HUES64 (cell line): Measurements from ENCODE around the gene FIGNL2. TPM values are rescaled to one million over a fixed set of nuclear protein-coding genes. Genes with fewer than 3 reads are reported as not detected.
A peak's percentile ranks its signal among the peaks of the same experiment; 100 is the strongest.

Source experiments
- H3K27ac ChIP-seq: 2 replicates; pipeline ENCODE4 v1.7.0; 2013; ENCODE audit warnings: low read depth, low read length, inconsistent platforms
- H3K27me3 ChIP-seq: 2 replicates; pipeline ENCODE4 v1.6.1; 2013; ENCODE audit warnings: mild to moderate bottlenecking, low read length; ENCODE audit not compliant: insufficient read depth
- H3K36me3 ChIP-seq: 2 replicates; pipeline ENCODE4 v1.6.1; 2013; ENCODE audit warnings: mild to moderate bottlenecking, low read length; ENCODE audit not compliant: insufficient read depth
- H3K4me1 ChIP-seq: 2 replicates; pipeline ENCODE4 v1.6.1; 2013; ENCODE audit warnings: mild to moderate bottlenecking, low read length, moderate library complexity; ENCODE audit not compliant: insufficient read depth
- H3K4me3 ChIP-seq: 2 replicates; pipeline ENCODE4 v1.5.1; 2013; ENCODE audit warnings: mild to moderate bottlenecking, low read length, moderate library complexity
- H3K9ac ChIP-seq: 2 replicates; pipeline ENCODE4 v1.6.1; 2013; ENCODE audit warnings: mild to moderate bottlenecking, low read depth, low read length
- H3K9me3 ChIP-seq: 2 replicates; pipeline ENCODE4 v1.6.1; 2013; ENCODE audit warnings: low read depth, low read length; ENCODE audit not compliant: insufficient read depth
- WGBS: fragments of 150-250, 120-280 bp; methylation state at CpG from one replicate; pipeline ENCODE4 v1.1.7; 2013; ENCODE audit warnings: missing lambda C conversion rate; 5-methylcytosine and 5-hydroxymethylcytosine counted together
- polyA plus RNA-seq, 2 experiments: library from polyadenylated mRNA; stranded (reverse); fragments of 50-300 nt; gene quantifications; one replicate each; pipeline ENCODE4 v1.2.3, GENCODE V29; 2013

Gene FIGNL2, protein sequence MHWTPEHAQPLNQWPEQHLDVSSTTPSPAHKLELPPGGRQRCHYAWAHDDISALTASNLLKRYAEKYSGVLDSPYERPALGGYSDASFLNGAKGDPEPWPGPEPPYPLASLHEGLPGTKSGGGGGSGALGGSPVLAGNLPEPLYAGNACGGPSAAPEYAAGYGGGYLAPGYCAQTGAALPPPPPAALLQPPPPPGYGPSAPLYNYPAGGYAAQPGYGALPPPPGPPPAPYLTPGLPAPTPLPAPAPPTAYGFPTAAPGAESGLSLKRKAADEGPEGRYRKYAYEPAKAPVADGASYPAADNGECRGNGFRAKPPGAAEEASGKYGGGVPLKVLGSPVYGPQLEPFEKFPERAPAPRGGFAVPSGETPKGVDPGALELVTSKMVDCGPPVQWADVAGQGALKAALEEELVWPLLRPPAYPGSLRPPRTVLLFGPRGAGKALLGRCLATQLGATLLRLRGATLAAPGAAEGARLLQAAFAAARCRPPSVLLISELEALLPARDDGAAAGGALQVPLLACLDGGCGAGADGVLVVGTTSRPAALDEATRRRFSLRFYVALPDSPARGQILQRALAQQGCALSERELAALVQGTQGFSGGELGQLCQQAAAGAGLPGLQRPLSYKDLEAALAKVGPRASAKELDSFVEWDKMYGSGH
- 11.2 TPM for polyA plus RNA-seq (2013, experiment 1 of 2)
- 15.0 TPM for polyA plus RNA-seq (2013, experiment 2 of 2)

DNA sequence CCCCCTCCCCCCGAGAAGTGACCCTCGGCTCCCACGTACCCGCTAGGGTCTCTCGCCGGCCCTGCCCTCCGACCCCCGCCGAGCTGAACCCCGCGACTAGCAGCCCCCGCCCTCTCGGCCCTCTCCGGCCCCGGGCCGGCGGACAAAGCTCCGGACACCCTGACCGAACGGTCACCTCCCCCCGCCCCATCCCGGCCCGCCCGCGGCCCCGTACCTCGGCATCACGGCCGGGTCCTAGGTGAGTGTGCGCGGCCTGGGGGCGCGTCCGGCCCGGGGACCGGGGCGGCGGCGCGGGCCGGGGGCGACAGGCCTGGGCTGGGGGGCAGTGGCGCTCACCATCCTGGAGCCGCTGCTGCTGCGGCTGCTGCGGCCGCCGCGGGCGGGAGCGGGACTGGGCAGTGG is at the start of gene FIGNL2:
TSS of gene FIGNL2 (minus strand) at position 393 of the 402 bp plus-strand sequence. CDS start 26,305 bp downstream, outside the sequence.
- Histone ChIP-seq H3K27me3 (peaks cover 52% of the 10 kb centered on the region), H3K9ac (peak within 1 kb of the TSS; percentile 58)

DNA sequence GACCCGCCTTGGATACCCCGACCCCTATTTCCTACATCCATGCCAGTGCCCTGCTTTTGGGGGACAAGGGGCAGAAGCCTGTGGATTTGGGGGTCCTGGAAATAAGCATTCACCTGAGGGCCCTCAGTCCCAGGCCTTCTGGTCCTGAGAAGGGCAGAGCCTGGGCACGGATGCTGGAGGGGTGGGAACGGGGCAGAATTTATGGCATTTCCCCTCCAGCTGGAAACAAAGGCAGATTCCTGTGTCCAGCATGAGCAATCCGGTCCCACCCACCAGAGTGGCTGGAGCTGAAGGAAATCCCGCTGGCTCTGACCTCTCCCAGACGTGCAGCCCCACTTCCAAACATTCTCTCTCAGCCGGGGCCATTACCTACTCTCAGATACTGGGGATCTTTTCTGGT is 48.7 kb upstream of the FIGNL2 start:
- H3K36me3 ChIP-seq: no peaks in the 10 kb centered on the region
- H3K9ac ChIP-seq: no peak overlapping the region
- H3K27ac ChIP-seq: no peak overlapping the region
- H3K9me3 ChIP-seq: no peaks in the 10 kb centered on the region
- WGBS: 86% methylated on average over 8 of the region's 8 CpGs
- H3K4me1 ChIP-seq: no peaks in the 10 kb centered on the region
- H3K4me3 ChIP-seq: no peak overlapping the region
- no peaks in the 10 kb centered on the region; the same call in 1 of the 2 replicates for H3K27me3 ChIP-seq

More for the DNA sequence above, at the start of gene FIGNL2:
- WGBS: under 1% methylated on average over 46 of the region's 51 CpGs
- Histone ChIP-seq H3K36me3 (peaks cover 4% of the 10 kb centered on the region; the same call in 1 of the 2 replicates), H3K27ac (peak within 1 kb of the TSS; percentile 76), H3K4me3 (peak within 1 kb of the TSS; percentile 85), H3K9me3 (no peaks in the 10 kb centered on the region), H3K4me1 (peaks cover 39% of the 10 kb centered on the region)

DNA sequence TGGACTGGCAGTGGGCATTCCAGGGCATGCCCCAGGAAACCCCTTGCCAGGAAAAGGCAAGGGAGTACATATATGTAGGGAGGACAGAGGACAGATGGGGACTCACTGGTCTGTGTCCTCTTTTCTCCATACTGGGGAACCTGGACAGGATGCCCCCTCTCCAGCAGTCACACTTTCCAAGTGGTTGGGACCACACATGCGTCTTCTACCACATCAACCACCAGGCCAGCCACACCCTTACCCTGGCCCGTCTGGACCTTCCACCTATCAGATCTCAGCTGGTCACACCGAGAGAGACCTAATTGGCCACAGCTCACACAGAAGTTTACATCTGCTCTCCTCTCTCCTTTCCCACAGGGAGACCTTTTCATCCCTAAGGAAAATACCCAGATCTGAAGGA is 47.7 kb upstream of the FIGNL2 start:
- no peaks in the 10 kb centered on the region; the same call in 1 of the 2 replicates for H3K27me3 ChIP-seq
- WGBS: 83% methylated on average over 3 of the region's 3 CpGs

DNA sequence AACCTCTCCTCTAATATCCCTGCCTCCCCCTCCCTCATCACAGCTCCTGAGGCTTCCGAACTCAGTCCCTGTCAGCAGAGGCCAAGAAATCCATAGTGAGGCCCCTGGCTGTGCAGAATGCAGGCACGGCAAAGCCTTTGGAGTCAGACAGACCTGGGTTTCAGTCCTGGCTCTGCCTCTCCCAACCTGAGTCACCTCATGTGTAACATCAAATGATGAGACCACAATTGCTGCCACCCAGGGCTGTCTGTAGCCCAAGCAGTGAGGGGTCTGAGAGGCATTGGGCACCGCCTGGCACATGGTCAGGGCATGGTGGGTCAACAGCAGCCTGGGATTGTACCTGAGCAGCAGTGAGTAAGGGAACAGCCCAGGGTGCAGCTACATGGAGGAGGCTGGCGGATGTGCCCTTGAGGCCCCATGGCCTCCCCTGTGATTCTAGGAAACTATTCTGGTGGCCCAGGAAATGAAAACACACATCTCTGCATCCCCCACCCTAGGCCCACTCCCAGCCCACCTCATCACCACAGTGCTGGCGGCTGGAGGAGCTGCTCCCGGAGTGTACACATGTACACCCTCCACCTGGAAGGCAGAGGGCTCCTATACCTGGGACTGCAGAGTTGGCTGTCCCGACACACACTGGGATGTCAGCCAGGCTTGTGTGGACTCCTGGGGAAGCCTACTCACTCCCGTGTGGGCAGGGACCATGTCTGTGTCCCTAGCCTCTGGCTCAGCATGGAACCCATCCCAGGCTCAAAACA is 47.0 kb upstream of the FIGNL2 start:
- H3K36me3 ChIP-seq: no peaks in the 10 kb centered on the region
- no peaks in the 10 kb centered on the region for H3K4me1 ChIP-seq
- no peaks in the 10 kb centered on the region for H3K9me3 ChIP-seq
- H3K27ac ChIP-seq: no peak overlapping the region
- WGBS: 86% methylated on average over 8 of the region's 8 CpGs
- no peak overlapping the region for H3K4me3 ChIP-seq
- H3K27me3 ChIP-seq: no peaks in the 10 kb centered on the region; the same call in 1 of the 2 replicates
- H3K9ac ChIP-seq: no peak overlapping the region

More for the DNA sequence above, 47.7 kb upstream of the FIGNL2 start:
- no peaks in the 10 kb centered on the region for H3K36me3 ChIP-seq
- H3K9ac ChIP-seq: no peak overlapping the region
- no peaks in the 10 kb centered on the region for H3K4me1 ChIP-seq
- no peak overlapping the region for H3K27ac ChIP-seq
- H3K4me3 ChIP-seq: no peak overlapping the region
- H3K9me3 ChIP-seq: no peaks in the 10 kb centered on the region

DNA sequence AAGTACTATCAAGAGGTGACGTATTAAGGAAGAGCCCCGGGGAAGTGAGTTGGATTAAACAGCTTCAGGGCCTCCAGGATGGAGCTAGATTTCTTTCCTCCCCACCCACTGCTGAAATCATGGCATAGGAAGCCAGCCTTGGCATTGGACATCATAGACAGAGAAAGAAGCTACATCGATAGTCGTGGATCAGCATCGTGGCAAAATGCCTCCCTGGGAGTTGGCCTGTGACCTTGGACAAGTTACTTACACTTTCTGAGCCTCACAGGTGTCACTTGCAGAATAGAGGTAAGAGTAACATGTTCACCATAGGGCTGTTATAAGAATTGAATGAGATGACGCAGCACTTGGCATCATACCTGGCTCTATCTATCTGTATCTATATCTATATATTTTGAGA is 45.3 kb upstream of the FIGNL2 start:
- Histone ChIP-seq H3K27me3 (peaks cover 4% of the 10 kb centered on the region), H3K36me3 (no peaks in the 10 kb centered on the region), H3K9ac (no peak overlapping the region)

DNA sequence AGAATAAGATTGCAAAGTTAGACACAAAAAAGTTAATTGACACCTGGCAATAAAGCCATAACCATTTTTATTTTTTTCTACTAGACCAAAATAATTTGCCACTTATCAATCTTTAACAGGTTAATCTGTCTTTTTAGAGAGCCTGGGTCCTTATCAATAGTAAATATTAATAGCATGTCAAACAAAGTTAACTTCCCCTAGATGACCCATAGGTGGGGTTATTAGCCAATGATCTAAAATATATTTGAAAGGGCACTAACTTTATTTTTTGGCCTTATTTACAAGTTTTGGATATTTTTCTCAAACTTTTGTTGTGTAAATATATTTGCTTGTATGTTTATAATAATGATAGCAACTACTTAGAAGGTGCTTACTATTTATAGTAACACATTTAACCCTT is 43.3 kb upstream of the FIGNL2 start:
- H3K27ac ChIP-seq: no peak overlapping the region
- no peaks in the 10 kb centered on the region for H3K36me3 ChIP-seq
- H3K4me1 ChIP-seq: peaks cover 2% of the 10 kb centered on the region; the same call in 1 of the 2 replicates
- peaks cover 13% of the 10 kb centered on the region for H3K27me3 ChIP-seq
- H3K4me3 ChIP-seq: no peak overlapping the region
- H3K9ac ChIP-seq: no peak overlapping the region
- H3K9me3 ChIP-seq: no peaks in the 10 kb centered on the region

More for the DNA sequence above, 45.3 kb upstream of the FIGNL2 start:
- H3K4me1 ChIP-seq: peaks cover 2% of the 10 kb centered on the region; the same call in 1 of the 2 replicates
- no peak overlapping the region for H3K4me3 ChIP-seq
- H3K27ac ChIP-seq: no peak overlapping the region
- WGBS: 92% methylated on average over 5 of the region's 6 CpGs
- H3K9me3 ChIP-seq: no peaks in the 10 kb centered on the region

DNA sequence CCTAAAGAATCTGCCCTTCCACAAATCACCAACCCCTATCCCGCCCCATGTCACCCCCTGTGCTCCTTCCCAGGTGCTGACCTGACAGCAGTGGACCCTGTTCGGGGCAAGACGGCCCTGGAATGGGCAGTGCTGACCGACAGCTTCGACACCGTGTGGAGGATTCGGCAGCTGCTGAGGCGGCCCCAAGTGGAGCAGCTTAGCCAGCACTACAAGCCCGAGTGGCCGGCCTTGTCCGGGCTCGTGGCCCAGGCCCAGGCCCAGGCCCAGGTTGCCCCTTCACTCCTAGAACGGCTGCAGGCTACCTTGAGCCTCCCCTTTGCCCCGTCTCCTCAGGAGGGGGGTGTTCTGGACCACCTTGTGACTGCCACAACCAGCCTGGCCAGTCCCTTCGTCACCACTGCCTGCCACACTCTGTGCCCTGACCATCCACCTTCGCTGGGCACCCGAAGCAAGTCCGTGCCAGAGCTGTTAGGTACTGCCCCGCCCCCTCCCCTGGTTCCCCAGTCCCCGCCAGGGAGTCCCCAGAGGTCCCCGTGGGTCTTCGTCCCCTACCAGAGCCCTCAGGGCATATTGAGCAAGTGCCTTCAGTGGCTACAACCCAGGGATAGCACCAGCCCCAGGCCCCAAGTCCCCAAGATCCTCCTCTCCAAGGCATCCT is 42.1 kb upstream of the FIGNL2 start:
- Histone ChIP-seq H3K36me3 (no peaks in the 10 kb centered on the region), H3K9ac (no peak overlapping the region), H3K9me3 (no peaks in the 10 kb centered on the region), H3K27ac (no peak overlapping the region), H3K4me3 (no peak overlapping the region), H3K27me3 (peaks cover 13% of the 10 kb centered on the region), H3K4me1 (peaks cover 2% of the 10 kb centered on the region; the same call in 1 of the 2 replicates)
- WGBS: 88% methylated on average over 22 of the region's 22 CpGs

DNA sequence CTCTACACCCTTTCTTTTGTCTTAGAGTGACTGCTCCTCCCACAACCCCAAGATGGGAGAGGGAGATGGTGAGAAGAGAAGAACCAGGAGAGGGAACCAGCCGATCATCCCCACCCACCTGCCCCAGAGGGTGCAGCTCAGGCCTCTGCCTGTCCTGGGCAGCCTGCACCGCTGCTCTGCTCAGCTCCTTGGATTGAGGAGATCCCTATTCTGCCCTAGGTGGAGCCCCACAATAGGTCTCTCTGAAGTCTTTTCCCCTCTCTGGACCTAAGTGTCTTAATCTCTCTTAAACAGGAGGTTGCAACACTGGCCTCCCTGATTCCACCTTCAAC is 41.6 kb upstream of the FIGNL2 start:
- no peak overlapping the region for H3K9ac ChIP-seq
- WGBS: 91% methylated on average over 1 of the region's 2 CpGs
- no peak overlapping the region for H3K4me3 ChIP-seq
- H3K9me3 ChIP-seq: peaks cover 3% of the 10 kb centered on the region
- H3K27me3 ChIP-seq: peaks cover 13% of the 10 kb centered on the region
- no peaks in the 10 kb centered on the region for H3K36me3 ChIP-seq
- peaks cover 2% of the 10 kb centered on the region; the same call in 1 of the 2 replicates for H3K4me1 ChIP-seq
- H3K27ac ChIP-seq: no peak overlapping the region

DNA sequence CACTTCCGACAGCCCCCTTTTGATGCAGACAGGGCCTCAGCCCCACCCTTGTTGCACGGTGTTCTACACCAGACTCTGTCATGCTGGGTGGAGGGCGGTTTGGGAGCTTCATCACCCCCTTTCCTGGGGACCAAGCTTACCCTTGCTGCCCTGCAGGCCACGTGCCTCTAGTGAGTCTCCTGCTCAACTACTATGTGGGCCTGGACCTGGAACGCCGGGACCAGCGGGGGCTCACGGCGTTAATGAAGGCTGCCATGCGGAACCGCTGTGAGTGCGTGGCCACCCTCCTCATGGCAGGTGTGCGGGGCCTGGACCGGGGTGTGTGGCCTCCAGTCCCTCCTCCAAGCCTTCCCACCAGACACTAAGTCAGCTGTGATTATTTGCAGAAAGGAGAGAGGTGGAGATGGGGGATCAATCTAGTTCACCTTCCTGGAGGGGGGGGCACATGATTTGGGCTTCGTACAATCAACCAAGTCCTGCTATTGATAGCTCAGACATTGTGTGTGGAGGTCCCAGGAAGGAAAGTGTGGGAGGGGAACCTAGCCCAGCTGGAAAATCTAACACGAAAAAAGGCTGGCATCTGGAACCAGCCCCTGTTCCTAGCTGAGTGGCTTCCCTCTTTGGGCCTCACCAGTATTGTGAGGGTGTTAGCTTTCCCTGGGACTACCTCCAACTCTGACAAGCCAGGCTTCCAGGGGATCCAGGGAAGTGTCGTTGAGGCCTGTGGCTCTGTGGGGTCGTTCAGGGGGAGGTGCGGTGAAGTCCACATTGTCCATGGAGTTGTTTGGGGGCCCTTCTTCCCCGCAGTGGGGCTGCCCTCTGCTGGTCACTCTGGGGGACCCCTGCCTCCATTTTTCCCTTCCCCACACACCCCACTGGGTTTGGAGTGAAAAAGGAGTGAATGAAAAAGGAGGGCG is 41.0 kb upstream of the FIGNL2 start:
- WGBS: 88% methylated on average over 19 of the region's 21 CpGs
- Histone ChIP-seq H3K36me3 (no peaks in the 10 kb centered on the region), H3K27ac (no peak overlapping the region)

More for the DNA sequence above, 41.0 kb upstream of the FIGNL2 start:
- Histone ChIP-seq H3K9me3 (peaks cover 5% of the 10 kb centered on the region), H3K4me1 (peaks cover 2% of the 10 kb centered on the region; the same call in 1 of the 2 replicates), H3K27me3 (peaks cover 13% of the 10 kb centered on the region), H3K4me3 (no peak overlapping the region), H3K9ac (no peak overlapping the region)
